ENCODE data around the gene KCNAB1.

Gene KCNAB1

GRCh38 chr3:156166808-156167207, 46.4 kb downstream of the KCNAB1 start:
- no peak overlapping the region for H3K9ac ChIP-seq (ENCODE audit: low read depth, low read length, poor library complexity, severe bottlenecking)
- H3K27me3 ChIP-seq (ENCODE audit: insufficient read depth, low read length, poor library complexity, severe bottlenecking): no peaks in the 10 kb centered on the region
- no peak overlapping the region for H3K4me3 ChIP-seq (ENCODE audit: low read length, poor library complexity, severe bottlenecking)
- H3K9me3 ChIP-seq (ENCODE audit: insufficient read depth, low read depth, low read length): no peaks in the 10 kb centered on the region
- no peaks in the 10 kb centered on the region for H3K4me1 ChIP-seq (ENCODE audit: insufficient read depth, low read length, poor library complexity, severe bottlenecking)
- TF ChIP-seq EZH2phosphoT487 (IDR thresholded peaks at IDR 0.05; ENCODE audit: borderline replicate concordance): no peak
- TF ChIP-seq CTCF (conservative IDR thresholded peaks at IDR 0.05; ENCODE audit: low read length): no peak
- H2AFZ ChIP-seq (ENCODE audit: low read length): no peak overlapping the region
- H3K4me2 ChIP-seq (ENCODE audit: low read depth, low read length, poor library complexity, severe bottlenecking): no peak overlapping the region
- no peaks in the 10 kb centered on the region for H3F3A ChIP-seq (ENCODE audit: low read depth)
- no peaks in the 10 kb centered on the region for H3K9me2 ChIP-seq (replicated peaks; ENCODE audit: low read depth, low read length)
- H3K79me2 ChIP-seq (ENCODE audit: insufficient read depth, low read length): no peaks in the 10 kb centered on the region
- no peaks in the 10 kb centered on the region for H3K36me3 ChIP-seq (ENCODE audit: insufficient read depth, low read length)
- no peaks in the 10 kb centered on the region for H4K20me1 ChIP-seq (ENCODE audit: insufficient read depth, low read length, poor library complexity, severe bottlenecking)

- H3K9ac ChIP-seq (ENCODE audit: low read depth, low read length, poor library complexity, severe bottlenecking): no peak overlapping the region
- no peaks in the 10 kb centered on the region for H3K79me2 ChIP-seq (ENCODE audit: insufficient read depth, low read length)
- no peak overlapping the region for H3K4me2 ChIP-seq (ENCODE audit: low read depth, low read length, poor library complexity, severe bottlenecking)
- H3K36me3 ChIP-seq (ENCODE audit: insufficient read depth, low read length): no peaks in the 10 kb centered on the region
- H3K27me3 ChIP-seq (ENCODE audit: insufficient read depth, low read length, poor library complexity, severe bottlenecking): no peaks in the 10 kb centered on the region
- TF ChIP-seq CTCF (conservative IDR thresholded peaks at IDR 0.05; ENCODE audit: low read length) (no peak), EZH2phosphoT487 (IDR thresholded peaks at IDR 0.05; ENCODE audit: borderline replicate concordance) (no peak)
- H4K20me1 ChIP-seq (ENCODE audit: insufficient read depth, low read length, poor library complexity, severe bottlenecking): no peaks in the 10 kb centered on the region
- H2AFZ ChIP-seq (ENCODE audit: low read length): no peak overlapping the region
- no peak overlapping the region for H3K4me3 ChIP-seq (ENCODE audit: low read length, poor library complexity, severe bottlenecking)
- H3K9me2 ChIP-seq (replicated peaks; ENCODE audit: low read depth, low read length): no peaks in the 10 kb centered on the region
- peaks cover 5% of the 10 kb centered on the region for H3K4me1 ChIP-seq (ENCODE audit: insufficient read depth, low read length, poor library complexity, severe bottlenecking)
- no peaks in the 10 kb centered on the region for H3K9me3 ChIP-seq (ENCODE audit: insufficient read depth, low read depth, low read length)
- H3F3A ChIP-seq (ENCODE audit: low read depth): no peaks in the 10 kb centered on the region
Observed at GRCh38 chr3:156170571-156170970, 50.2 kb downstream of the KCNAB1 start.

- Histone ChIP-seq H3K4me3 (ENCODE audit: low read length, poor library complexity, severe bottlenecking) (no peak overlapping the region), H3K79me2 (ENCODE audit: insufficient read depth, low read length) (no peaks in the 10 kb centered on the region), H3K9ac (ENCODE audit: low read depth, low read length, poor library complexity, severe bottlenecking) (no peak overlapping the region), H2AFZ (ENCODE audit: low read length) (no peak overlapping the region), H4K20me1 (ENCODE audit: insufficient read depth, low read length, poor library complexity, severe bottlenecking) (no peaks in the 10 kb centered on the region), H3F3A (ENCODE audit: low read depth) (no peaks in the 10 kb centered on the region), H3K27me3 (ENCODE audit: insufficient read depth, low read length, poor library complexity, severe bottlenecking) (no peaks in the 10 kb centered on the region), H3K4me2 (ENCODE audit: low read depth, low read length, poor library complexity, severe bottlenecking) (no peak overlapping the region), H3K9me2 (replicated peaks; ENCODE audit: low read depth, low read length) (no peaks in the 10 kb centered on the region), H3K9me3 (ENCODE audit: insufficient read depth, low read depth, low read length) (no peaks in the 10 kb centered on the region), H3K36me3 (ENCODE audit: insufficient read depth, low read length) (no peaks in the 10 kb centered on the region), H3K4me1 (ENCODE audit: insufficient read depth, low read length, poor library complexity, severe bottlenecking) (peaks cover 5% of the 10 kb centered on the region)
- TF ChIP-seq EZH2phosphoT487 (IDR thresholded peaks at IDR 0.05; ENCODE audit: borderline replicate concordance) (no peak), CTCF (conservative IDR thresholded peaks at IDR 0.05; ENCODE audit: low read length) (no peak)
Observed at GRCh38 chr3:156171281-156172267, 51.2 kb downstream of the KCNAB1 start.

Data from Loucy (cell line).